Measurements from ENCODE around the gene VPS54. TPM values are rescaled to one million over a fixed set of nuclear protein-coding genes. Genes with fewer than 3 reads are reported as not detected.
A peak's percentile ranks its signal among the peaks of the same experiment; 100 is the strongest.

The VPS54 gene
- total RNA-seq, 1 donor from 2014 or later = 22.3 TPM

DNA sequence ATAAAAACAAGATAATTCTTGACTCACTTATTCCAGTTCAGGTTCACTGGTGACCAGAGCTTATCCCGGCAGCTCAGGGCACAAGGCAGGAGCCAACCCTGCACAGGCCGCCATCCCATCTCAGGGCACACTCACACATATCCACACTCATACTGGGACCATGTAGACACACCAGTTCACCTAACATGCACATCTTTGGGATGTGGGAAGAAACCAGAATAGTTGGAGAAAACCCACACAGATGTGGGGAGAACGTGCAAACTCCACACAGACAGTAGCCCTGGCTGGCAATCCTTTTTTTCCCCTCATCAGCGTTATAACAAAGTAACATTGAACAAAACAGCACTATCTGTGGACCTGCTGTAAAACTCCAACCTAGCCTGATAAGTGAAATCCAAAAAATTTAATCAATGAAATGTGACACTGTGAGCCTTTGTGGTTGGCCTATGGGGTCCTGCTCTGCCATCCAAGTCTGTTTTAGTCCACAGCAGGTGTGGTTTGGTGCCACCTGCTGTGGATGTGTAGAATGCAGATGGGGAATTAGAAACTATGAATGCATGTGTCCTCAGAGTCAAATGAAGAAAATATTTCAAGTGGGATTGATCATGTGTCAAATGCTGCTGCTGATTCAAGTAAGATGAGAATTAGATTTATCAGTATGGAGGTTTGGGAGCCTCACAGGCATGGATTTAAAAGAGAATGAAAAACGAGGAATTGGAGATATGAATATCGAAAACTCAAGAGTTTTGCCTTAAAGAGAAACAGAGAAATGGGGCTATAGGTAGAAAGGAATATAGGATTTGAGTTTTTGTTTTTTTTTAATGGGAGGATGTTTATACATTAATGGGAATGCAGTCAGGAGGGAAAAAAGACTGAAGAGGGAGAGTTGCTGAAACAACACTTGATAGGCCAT is 130.5 kb downstream of the VPS54 start:
- H3K4me1 ChIP-seq = no peaks in the 10 kb centered on the region
- no peak for DNase-seq (ENCODE audit: extremely low spot score in 2 of 2)
- H3K27ac ChIP-seq = no peak overlapping the region
- H3K4me3 ChIP-seq = no peak overlapping the region
- intact Hi-C loops (cut with DNase I) = no loop called here
- H3K27me3 ChIP-seq = no peaks in the 10 kb centered on the region
- TF ChIP-seq POLR2A (IDR thresholded peaks at IDR 0.05) (no peak), CTCF (IDR thresholded peaks at IDR 0.05) (peak in 1 of 3 experiments; percentile 64)
- peaks cover 0 to 54% of the 10 kb centered on the region in 2 donors for H3K36me3 ChIP-seq
- H3K9me3 ChIP-seq = no peaks in the 10 kb centered on the region

DNA sequence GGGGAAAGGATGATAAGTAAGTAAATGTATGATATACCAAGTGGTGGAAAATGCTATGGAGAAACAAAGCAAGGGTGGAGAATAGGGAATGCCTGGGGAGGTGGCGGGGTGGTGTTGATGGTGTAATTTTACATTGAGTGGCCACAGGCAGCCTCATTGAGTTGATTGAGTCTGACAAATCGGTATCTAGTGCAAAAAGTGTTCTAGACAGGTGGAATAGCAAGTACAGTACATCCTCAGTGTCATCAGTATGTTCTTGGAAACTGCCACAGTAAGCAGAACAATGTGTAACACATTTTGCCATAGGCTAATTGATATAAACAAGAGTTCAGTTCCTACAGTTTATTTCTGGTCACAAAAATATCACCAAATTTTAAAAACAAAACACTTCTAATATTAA is 131.2 kb downstream of the VPS54 start:
- DNase-seq (ENCODE audit: extremely low spot score in 2 of 2) = no peak
- intact Hi-C loops (cut with DNase I) = no loop called here
- H3K27me3 ChIP-seq = no peaks in the 10 kb centered on the region
- peaks cover 0 to 61% of the 10 kb centered on the region in 2 donors for H3K36me3 ChIP-seq
- no peak for TF ChIP-seq POLR2AphosphoS5 (IDR thresholded peaks at IDR 0.05; ENCODE audit: insufficient read depth in 1 of 2, low read depth in 1 of 2)
- TF ChIP-seq CTCF (IDR thresholded peaks at IDR 0.05) = no peak
- no peak for TF ChIP-seq POLR2A (IDR thresholded peaks at IDR 0.05)
- no peak overlapping the region for H3K27ac ChIP-seq
- H3K4me1 ChIP-seq = no peaks in the 10 kb centered on the region
- H3K4me3 ChIP-seq = no peak overlapping the region
- no peaks in the 10 kb centered on the region for H3K9me3 ChIP-seq

GRCh38 chr2:63886445-63886844 is 132.8 kb downstream of the VPS54 start:
- Histone ChIP-seq H3K36me3 (peaks cover 0 to 59% of the 10 kb centered on the region in 2 donors), H3K27me3 (no peaks in the 10 kb centered on the region), H3K4me1 (no peaks in the 10 kb centered on the region), H3K27ac (no peak overlapping the region), H3K9me3 (no peaks in the 10 kb centered on the region), H3K4me3 (no peak overlapping the region)
- no peak for TF ChIP-seq CTCF (IDR thresholded peaks at IDR 0.05)
- TF ChIP-seq POLR2AphosphoS5 (IDR thresholded peaks at IDR 0.05; ENCODE audit: insufficient read depth in 1 of 2, low read depth in 1 of 2) = no peak
- TF ChIP-seq POLR2A (IDR thresholded peaks at IDR 0.05) = no peak
- intact Hi-C loops (cut with DNase I) = no loop called here
- DNase-seq (ENCODE audit: extremely low spot score in 2 of 2) = no peak

- Histone ChIP-seq H3K4me3 (no peak overlapping the region), H3K36me3 (peaks cover 0 to 50% of the 10 kb centered on the region in 2 donors), H3K27me3 (no peaks in the 10 kb centered on the region), H3K27ac (no peak overlapping the region), H3K4me1 (no peaks in the 10 kb centered on the region), H3K9me3 (no peaks in the 10 kb centered on the region)
- intact Hi-C loops (cut with DNase I) = no loop called here
- TF ChIP-seq POLR2AphosphoS5 (IDR thresholded peaks at IDR 0.05; ENCODE audit: insufficient read depth in 1 of 2, low read depth in 1 of 2) (no peak), CTCF (IDR thresholded peaks at IDR 0.05) (no peak), POLR2A (IDR thresholded peaks at IDR 0.05) (no peak)
- no peak for DNase-seq (ENCODE audit: extremely low spot score in 2 of 2)
These were observed 136.7 kb downstream of the VPS54 start for GRCh38 chr2:63882395-63883105.

All from vagina (tissue), 2 donors.